PC-3 (cell line): ENCODE data around the gene APOM. TPM values are rescaled to one million over a fixed set of nuclear protein-coding genes. Genes with fewer than 3 reads are reported as not detected.

ENCODE experiments used
- ATAC-seq: fragments of 200-7000 bp; cut with Tn5 transposase; 2 replicates; pipeline ENCODE4 v1.9.1; 2020; ENCODE audit warnings: mild to moderate bottlenecking, moderate library complexity
- BruUV-seq: library from RNA; stranded (reverse); fragments of 400-500 nt; replicated peaks from 2 replicates; lab custom pipeline; 2021; lab: Mats Ljungman, UMichigan
- CTCF ChIA-PET: fragments of 300-600 bp; sonication (Branson Sonifier 250); formaldehyde crosslinking; loops from one replicate; lab custom pipeline; 2022; ENCODE audit warnings: antibody characterized with exemption; lab: Charles Lee
- POLR2A ChIA-PET: fragments of 300-600 bp; sonication (Branson Sonifier 250); formaldehyde crosslinking; loops from one replicate; lab custom pipeline; 2022; ENCODE audit warnings: antibody characterized with exemption; ENCODE audit not compliant: unreplicated experiment; lab: Charles Lee
- DNase-seq: peaks from one replicate; pipeline ENCODE4 v3.0.0-alpha.2; 2015
- H2AFZ ChIP-seq: fragments of 300-600 bp; sonication (generic); 2 replicates; pipeline ENCODE4 v1.6.0; 2016; ENCODE audit warnings: antibody characterized with exemption, low read length
- H3F3A ChIP-seq: fragments of 300-600 bp; sonication (generic); one replicate; pipeline ENCODE4 v1.6.0; 2017; ENCODE audit warnings: antibody characterized with exemption, low read length, control low read depth, mild to moderate bottlenecking; ENCODE audit not compliant: unreplicated experiment
- H3K27ac ChIP-seq: fragments of 300-600 bp; sonication (generic); 2 replicates; pipeline ENCODE4 v1.5.1; 2016; ENCODE audit warnings: mild to moderate bottlenecking, low read length
- H3K27me3 ChIP-seq: fragments of 300-600 bp; sonication (generic); 2 replicates; pipeline ENCODE4 v1.6.1; 2016; ENCODE audit warnings: low read length, mixed read lengths
- H3K36me3 ChIP-seq: fragments of 300-600 bp; sonication (generic); 2 replicates; pipeline ENCODE4 v1.6.1; 2016; ENCODE audit warnings: low read depth, mixed run types, low read length, mixed read lengths
- H3K4me1 ChIP-seq: fragments of 300-600 bp; sonication (generic); 2 replicates; pipeline ENCODE4 v1.5.1; 2016; ENCODE audit warnings: low read length; ENCODE audit not compliant: insufficient read depth
- H3K4me2 ChIP-seq: fragments of 300-600 bp; sonication (generic); 2 replicates; pipeline ENCODE4 v1.6.0; 2016; ENCODE audit warnings: low read length
- H3K4me3 ChIP-seq: fragments of 300-600 bp; sonication (generic); 2 replicates; pipeline ENCODE4 v1.5.1; 2016; ENCODE audit warnings: mild to moderate bottlenecking, low read length, mixed read lengths
- H3K79me2 ChIP-seq: fragments of 300-600 bp; sonication (generic); 2 replicates; pipeline ENCODE4 v1.6.1; 2017; ENCODE audit warnings: low read length, mixed read lengths
- H3K9ac ChIP-seq: fragments of 300-600 bp; sonication (generic); 2 replicates; pipeline ENCODE4 v1.6.0; 2016; ENCODE audit warnings: mild to moderate bottlenecking, low read length
- H3K9me2 ChIP-seq: fragments of 300-600 bp; sonication (generic); replicated peaks from 2 replicates; pipeline ENCODE4 v1.6.1; 2016; ENCODE audit warnings: mixed run types, low read length, mixed read lengths
- H3K9me3 ChIP-seq: fragments of 300-600 bp; sonication (generic); 2 replicates; pipeline ENCODE4 v1.6.1; 2016; ENCODE audit warnings: low read length, mixed read lengths
- H4K20me1 ChIP-seq: fragments of 300-600 bp; sonication (generic); 2 replicates; pipeline ENCODE4 v1.6.1; 2016; ENCODE audit warnings: low read length, mixed read lengths
- EZH2 ChIP-seq: fragments of 300-600 bp; sonication (generic); IDR thresholded peaks from one replicate; pipeline ENCODE4 v1.6.1; 2017; ENCODE audit warnings: antibody characterized with exemption, mild to moderate bottlenecking, low read length; ENCODE audit not compliant: unreplicated experiment
- intact Hi-C: fragments of 100-400 bp; cut with micrococcal nuclease; formaldehyde crosslinking; loops from 2 replicates; pipeline ENCODE4 v1.9.0; 2023
- total RNA-seq: library from RNA; depleted of rRNA; stranded (reverse); fragments of >200 nt; gene quantifications from 2 replicates; pipeline ENCODE4 v1.2.3, GENCODE V29; 2014
- TF ChIP-seq, protein P1 (sequence below): fragments of 300-600 bp; sonication (generic); conservative IDR thresholded peaks from 2 replicates; pipeline ENCODE4 v1.5.1; 2017; ENCODE audit warnings: antibody characterized with exemption, low read depth, mild to moderate bottlenecking, low read length

The APOM gene
- total RNA-seq, 1 experiment from 2014 or later = 2.2 TPM

DNA sequence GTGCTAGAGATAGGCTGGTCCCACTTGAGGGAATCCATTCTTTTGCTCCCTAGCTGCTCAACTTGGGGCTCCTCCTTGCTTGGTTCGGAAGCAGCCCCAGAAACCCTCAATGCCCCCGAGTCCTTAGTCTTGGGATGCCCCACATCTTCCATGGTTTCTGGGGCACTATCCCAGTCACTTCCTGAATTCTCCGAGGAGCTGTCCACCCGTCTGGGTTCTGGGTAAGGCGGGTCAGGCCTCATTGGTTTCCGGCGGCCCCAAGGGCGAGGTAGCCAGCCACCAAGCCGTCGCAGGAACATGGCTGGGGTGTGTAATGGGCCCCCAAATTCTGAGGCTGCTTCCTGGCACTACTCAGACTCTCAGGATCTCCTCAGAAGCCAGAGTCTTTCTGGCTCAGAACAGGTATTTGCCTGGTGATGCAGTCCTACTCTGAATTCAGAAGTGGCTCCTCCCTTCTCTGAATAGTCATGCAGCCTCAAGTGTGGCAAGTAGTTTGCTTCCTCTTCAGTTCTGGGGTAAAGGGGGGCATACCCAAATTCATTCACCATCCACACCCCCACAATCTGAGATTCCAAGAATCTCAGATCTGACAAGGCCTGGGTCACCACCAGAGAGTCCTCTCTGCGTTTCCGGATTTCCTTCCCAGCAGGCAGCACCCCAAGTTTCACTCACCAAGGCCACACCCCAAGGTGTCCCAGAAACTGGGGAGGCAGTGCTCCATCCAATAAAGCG is 4.1 kb downstream of the APOM start:
- Histone ChIP-seq H3K4me2 (peak overlapping the region; percentile 99), H3F3A (no peaks in the 10 kb centered on the region), H3K9ac (peak overlapping the region; percentile 85), H3K27ac (peak overlapping the region; percentile 28), H4K20me1 (peaks cover 4% of the 10 kb centered on the region; the same call in 1 of the 2 replicates), H3K4me1 (peaks cover 52% of the 10 kb centered on the region), H3K9me2 (no peaks in the 10 kb centered on the region), H3K9me3 (no peaks in the 10 kb centered on the region), H2AFZ (peak overlapping the region; percentile 78), H3K36me3 (peaks cover 5% of the 10 kb centered on the region), H3K27me3 (no peaks in the 10 kb centered on the region), H3K4me3 (peak overlapping the region; percentile 92), H3K79me2 (peaks cover 51% of the 10 kb centered on the region)
- TF ChIP-seq EZH2 = no peak
- TSS peak; percentile 43 for BruUV-seq
- intact Hi-C loops = no loop called here
- ChIA-PET CTCF (no interaction called here), POLR2A (interaction anchor here (0.7 kb wide), 1 partner anchor 1185 kb away, joined by 3 read pairs; no protein-coding TSS in a partner anchor)
- ATAC-seq (peak; percentile 20), DNase-seq (peak; percentile 42)

DNA sequence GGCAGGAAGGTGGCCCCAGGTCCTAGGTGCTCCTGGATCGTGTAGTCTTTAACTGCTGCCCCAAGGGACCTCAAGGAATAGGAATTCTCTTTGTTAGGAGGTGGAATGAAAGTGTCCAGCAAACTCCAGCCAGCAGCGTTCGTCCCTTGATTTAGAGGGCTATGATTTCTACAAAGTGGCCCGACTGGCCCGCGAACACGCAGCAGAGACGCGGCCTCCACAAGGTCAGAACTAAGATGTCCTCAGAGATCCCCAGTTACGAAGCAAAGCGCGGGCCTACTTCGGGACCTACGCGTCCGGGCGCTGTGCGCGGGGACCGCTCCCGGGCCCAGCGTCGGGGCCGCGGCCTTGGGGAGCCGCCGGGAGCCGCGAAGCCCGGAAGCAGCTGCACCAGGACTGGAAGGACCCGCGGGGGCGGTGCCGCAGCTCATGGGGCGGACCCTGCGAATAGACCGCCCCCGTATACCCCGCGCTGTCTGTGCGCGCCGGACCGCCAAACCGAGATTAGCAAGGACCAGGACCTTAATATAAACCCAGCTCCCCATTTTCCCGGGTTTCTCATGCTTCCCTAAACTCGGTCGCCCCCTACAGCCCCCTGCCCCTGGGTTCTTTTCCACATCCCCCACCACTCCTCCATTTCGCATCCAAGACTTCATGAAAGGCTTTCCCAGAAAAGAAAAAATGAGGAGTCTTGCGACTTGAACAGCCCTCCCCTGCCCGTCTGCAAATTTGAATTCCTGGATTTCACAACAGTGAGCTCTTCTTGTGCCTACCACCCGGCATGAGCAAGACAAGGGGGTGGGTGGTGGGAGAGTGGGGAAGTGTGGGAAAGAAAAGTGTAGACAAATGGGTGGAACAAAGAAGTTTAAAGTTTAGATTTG is 4.9 kb downstream of the APOM start, which contains the start of gene C6orf47:
Gene C6orf47, minus strand, starts transcription at position 398 of the 881 bp plus-strand sequence. CDS start 831 bp downstream, outside the sequence.
- peak within 1 kb of the TSS; percentile 85 for H3K9ac ChIP-seq
- TF ChIP-seq, protein P1, sequence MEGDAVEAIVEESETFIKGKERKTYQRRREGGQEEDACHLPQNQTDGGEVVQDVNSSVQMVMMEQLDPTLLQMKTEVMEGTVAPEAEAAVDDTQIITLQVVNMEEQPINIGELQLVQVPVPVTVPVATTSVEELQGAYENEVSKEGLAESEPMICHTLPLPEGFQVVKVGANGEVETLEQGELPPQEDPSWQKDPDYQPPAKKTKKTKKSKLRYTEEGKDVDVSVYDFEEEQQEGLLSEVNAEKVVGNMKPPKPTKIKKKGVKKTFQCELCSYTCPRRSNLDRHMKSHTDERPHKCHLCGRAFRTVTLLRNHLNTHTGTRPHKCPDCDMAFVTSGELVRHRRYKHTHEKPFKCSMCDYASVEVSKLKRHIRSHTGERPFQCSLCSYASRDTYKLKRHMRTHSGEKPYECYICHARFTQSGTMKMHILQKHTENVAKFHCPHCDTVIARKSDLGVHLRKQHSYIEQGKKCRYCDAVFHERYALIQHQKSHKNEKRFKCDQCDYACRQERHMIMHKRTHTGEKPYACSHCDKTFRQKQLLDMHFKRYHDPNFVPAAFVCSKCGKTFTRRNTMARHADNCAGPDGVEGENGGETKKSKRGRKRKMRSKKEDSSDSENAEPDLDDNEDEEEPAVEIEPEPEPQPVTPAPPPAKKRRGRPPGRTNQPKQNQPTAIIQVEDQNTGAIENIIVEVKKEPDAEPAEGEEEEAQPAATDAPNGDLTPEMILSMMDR = no peak
- no peak for TF ChIP-seq EZH2
- no peaks in the 10 kb centered on the region for H3K9me2 ChIP-seq
- intact Hi-C loops = no loop called here
- peak within 1 kb of the TSS; percentile 92 for H3K4me3 ChIP-seq
- peak within 1 kb of the TSS; percentile 28 for H3K27ac ChIP-seq
- peak within 1 kb of the TSS; percentile 78 for H2AFZ ChIP-seq
- POLR2A ChIA-PET = interaction anchor here (0.7 kb wide), 2 partner anchors 158 to 1184 kb away, joined by 3 to 7 read pairs; no protein-coding TSS in a partner anchor
- H3K4me2 ChIP-seq = peak within 1 kb of the TSS; percentile 99
- H3K9me3 ChIP-seq = no peaks in the 10 kb centered on the region
- no peaks in the 10 kb centered on the region for H3F3A ChIP-seq
- CTCF ChIA-PET = interaction anchor here (0.6 kb wide), 1 partner anchor 1178 kb away, joined by 3 read pairs; the partner anchor contains the start of gene TAP2
- peaks cover 5% of the 10 kb centered on the region for H3K36me3 ChIP-seq
- H3K27me3 ChIP-seq = no peaks in the 10 kb centered on the region
- ATAC-seq (peak; percentile 84), DNase-seq (peak; percentile 78)
- peaks cover 51% of the 10 kb centered on the region for H3K79me2 ChIP-seq
- peaks cover 52% of the 10 kb centered on the region for H3K4me1 ChIP-seq
- H4K20me1 ChIP-seq = peaks cover 4% of the 10 kb centered on the region; the same call in 1 of the 2 replicates
- TSS peak; percentile 13 for BruUV-seq
